GM19324 (cell line): ENCODE measurements around the gene POLR1A.

Experiments
- ATAC-seq: cut with Tn5 transposase; IDR thresholded peaks from one replicate; pipeline ENCODE4 v1.9.1; 2021; ENCODE audit warnings: mild to moderate bottlenecking, moderate library complexity; ENCODE audit not compliant: unreplicated experiment, low FRiP score

Gene POLR1A

GRCh38 chr2:86105252-86105968 lies at the start of gene POLR1A:
POLR1A (minus strand) TSS chr2:86105886; CDS start chr2:86105776, 110 bp downstream.
- peak; percentile 75 for ATAC-seq

- no peak for ATAC-seq
These were observed 44.8 kb upstream of the POLR1A start for GRCh38 chr2:86150502-86150901.

- no peak for ATAC-seq
These were observed 42.1 kb upstream of the POLR1A start for GRCh38 chr2:86147793-86148192.

- no peak for ATAC-seq
These were observed 38.4 kb upstream of the POLR1A start for GRCh38 chr2:86143926-86144685.

GRCh38 chr2:86143307-86143706 lies 37.6 kb upstream of the POLR1A start:
- ATAC-seq = no peak

- no peak for ATAC-seq
These were observed 37.0 kb upstream of the POLR1A start for GRCh38 chr2:86142436-86143257.

GRCh38 chr2:86140969-86141392 lies 35.3 kb upstream of the POLR1A start:
- ATAC-seq = no peak

- no peak for ATAC-seq
These were observed 34.3 kb upstream of the POLR1A start for GRCh38 chr2:86139981-86140380.

- ATAC-seq = no peak
These were observed 33.3 kb upstream of the POLR1A start for GRCh38 chr2:86138736-86139625.

- no peak for ATAC-seq
These were observed 30.5 kb upstream of the POLR1A start for GRCh38 chr2:86136141-86136540.

- no peak for ATAC-seq
These were observed 30.0 kb upstream of the POLR1A start for GRCh38 chr2:86135653-86136052.

GRCh38 chr2:86134709-86135108 lies 29.0 kb upstream of the POLR1A start:
- no peak for ATAC-seq

- no peak for ATAC-seq
These were observed 19.0 kb upstream of the POLR1A start for GRCh38 chr2:86124683-86125082.

- ATAC-seq = no peak
These were observed 17.7 kb upstream of the POLR1A start for GRCh38 chr2:86123328-86123925.

GRCh38 chr2:86118130-86118529 lies 12.4 kb upstream of the POLR1A start:
- ATAC-seq = no peak

- no peak for ATAC-seq
These were observed 1.3 kb upstream of the POLR1A start for GRCh38 chr2:86107031-86107430.

- peak; percentile 90 for ATAC-seq
These were observed 571 bp upstream of the POLR1A start, which contains the start of gene PTCD3 for GRCh38 chr2:86105969-86106945. PTCD3 (plus strand) TSS chr2:86106235; CDS start chr2:86106248, 13 bp downstream.

- no peak for ATAC-seq
These were observed 3.5 kb downstream of the POLR1A start for GRCh38 chr2:86102157-86102556.
